ENCODE measurements around the gene ZDHHC22.

GRCh38 chr14:77098529-77099353 is 42.9 kb downstream of the ZDHHC22 start:
- TF ChIP-seq, protein P1, sequence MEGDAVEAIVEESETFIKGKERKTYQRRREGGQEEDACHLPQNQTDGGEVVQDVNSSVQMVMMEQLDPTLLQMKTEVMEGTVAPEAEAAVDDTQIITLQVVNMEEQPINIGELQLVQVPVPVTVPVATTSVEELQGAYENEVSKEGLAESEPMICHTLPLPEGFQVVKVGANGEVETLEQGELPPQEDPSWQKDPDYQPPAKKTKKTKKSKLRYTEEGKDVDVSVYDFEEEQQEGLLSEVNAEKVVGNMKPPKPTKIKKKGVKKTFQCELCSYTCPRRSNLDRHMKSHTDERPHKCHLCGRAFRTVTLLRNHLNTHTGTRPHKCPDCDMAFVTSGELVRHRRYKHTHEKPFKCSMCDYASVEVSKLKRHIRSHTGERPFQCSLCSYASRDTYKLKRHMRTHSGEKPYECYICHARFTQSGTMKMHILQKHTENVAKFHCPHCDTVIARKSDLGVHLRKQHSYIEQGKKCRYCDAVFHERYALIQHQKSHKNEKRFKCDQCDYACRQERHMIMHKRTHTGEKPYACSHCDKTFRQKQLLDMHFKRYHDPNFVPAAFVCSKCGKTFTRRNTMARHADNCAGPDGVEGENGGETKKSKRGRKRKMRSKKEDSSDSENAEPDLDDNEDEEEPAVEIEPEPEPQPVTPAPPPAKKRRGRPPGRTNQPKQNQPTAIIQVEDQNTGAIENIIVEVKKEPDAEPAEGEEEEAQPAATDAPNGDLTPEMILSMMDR (conservative IDR thresholded peaks at IDR 0.05; ENCODE audit: low read depth in 2 of 2) = no peak
- TF ChIP-seq NANOG (IDR thresholded peaks at IDR 0.05; ENCODE audit: borderline replicate concordance) (no peak), EZH2 (IDR thresholded peaks at IDR 0.05; ENCODE audit: low read depth, unreplicated experiment) (no peak), ZNF114 (CRISPR knock-in tag; IDR thresholded peaks at IDR 0.05) (no peak), POLR2AphosphoS5 (IDR thresholded peaks at IDR 0.05; ENCODE audit: low read depth) (no peak; the same call in 1 of the 2 replicates), CREB1 (CRISPR knock-in tag; IDR thresholded peaks at IDR 0.05; ENCODE audit: low read depth) (no peak), JUNB (IDR thresholded peaks at IDR 0.05; ENCODE audit: unreplicated experiment) (no peak), EZH2phosphoT487 (IDR thresholded peaks at IDR 0.05; ENCODE audit: unreplicated experiment) (no peak)
- TF ChIP-seq, protein P2, sequence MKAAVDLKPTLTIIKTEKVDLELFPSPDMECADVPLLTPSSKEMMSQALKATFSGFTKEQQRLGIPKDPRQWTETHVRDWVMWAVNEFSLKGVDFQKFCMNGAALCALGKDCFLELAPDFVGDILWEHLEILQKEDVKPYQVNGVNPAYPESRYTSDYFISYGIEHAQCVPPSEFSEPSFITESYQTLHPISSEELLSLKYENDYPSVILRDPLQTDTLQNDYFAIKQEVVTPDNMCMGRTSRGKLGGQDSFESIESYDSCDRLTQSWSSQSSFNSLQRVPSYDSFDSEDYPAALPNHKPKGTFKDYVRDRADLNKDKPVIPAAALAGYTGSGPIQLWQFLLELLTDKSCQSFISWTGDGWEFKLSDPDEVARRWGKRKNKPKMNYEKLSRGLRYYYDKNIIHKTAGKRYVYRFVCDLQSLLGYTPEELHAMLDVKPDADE (IDR thresholded peaks at IDR 0.05) = no peak
